SHP77 (cell line): ENCODE results near the gene IL1RAPL2.
"Not testable (repeated sequence)": the region's sequence is repeated elsewhere in the genome, so short reads cannot be mapped to it uniquely, and the experiment has no call there.

Source experiments
- DNase-seq, 2 experiments: peaks; one replicate each; lab custom pipeline; 2025; lab: John Stamatoyannopoulos, UW

The IL1RAPL2 gene

DNA sequence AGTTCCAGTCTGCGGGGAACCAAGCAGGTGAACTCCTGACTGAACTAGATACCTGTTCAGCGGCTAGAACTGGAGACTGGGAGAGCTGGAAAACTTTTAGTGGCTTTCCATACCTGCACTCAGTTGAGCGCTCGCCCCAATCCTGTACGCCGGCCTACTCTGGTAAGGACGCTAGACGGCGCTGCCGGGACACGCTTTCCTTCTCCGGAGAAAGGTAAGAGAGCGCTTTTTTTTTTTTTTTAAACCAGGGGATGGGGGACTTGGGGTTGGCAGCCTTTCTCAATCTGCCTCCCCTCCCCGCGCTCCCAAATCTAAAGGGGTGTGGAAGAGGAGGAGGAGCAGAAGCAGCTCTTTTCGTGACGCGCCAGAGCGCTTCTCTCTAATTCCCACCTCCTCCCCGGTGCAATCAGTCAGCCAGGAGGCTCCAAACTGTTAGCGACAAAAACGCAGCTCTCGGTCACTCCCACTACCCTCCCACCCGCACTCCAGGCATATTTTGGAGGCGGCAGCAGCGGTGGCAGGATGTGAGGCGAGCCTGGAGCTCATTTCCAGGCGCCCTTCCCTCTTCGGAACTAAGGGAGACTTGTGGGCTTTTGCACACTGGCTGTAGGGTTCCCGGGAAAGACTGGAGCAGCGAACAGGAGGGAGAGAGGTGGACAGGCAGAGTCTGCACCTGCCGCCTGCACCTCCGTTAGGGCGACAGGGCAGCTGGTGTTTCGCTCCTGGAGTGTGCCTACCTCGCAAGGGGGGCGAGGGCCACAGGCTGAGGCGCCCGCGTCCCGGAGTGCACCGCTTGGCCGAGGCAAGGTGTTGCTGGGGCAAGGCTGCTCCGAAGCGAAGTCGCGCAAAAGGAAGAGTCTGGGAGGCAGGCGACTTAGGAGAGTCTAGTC, at the start of gene IL1RAPL2:
IL1RAPL2 (plus strand) TSS at position 409 of the 890 bp plus-strand sequence.
- DNase-seq, result no peak

DNA sequence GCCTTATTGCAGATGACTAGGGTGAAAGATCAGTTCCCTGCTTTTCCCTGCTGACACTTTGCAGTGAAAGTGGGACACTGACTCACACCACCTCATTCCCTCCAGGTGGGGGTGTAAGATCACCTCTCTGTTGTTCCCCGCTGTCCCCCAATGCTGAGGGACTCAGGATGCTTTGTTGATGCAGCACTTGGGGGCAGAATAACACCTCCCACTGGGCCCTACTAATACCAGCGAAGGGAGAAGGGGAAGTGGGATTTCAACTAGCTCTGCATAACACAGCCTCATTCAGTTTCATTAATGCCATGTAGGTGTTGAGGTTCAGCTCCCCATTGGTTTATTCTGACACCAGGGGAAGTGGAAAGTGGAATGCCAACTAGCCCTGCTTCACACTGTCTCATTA, 43.6 kb upstream of the IL1RAPL2 start:
- no peak for DNase-seq

DNA sequence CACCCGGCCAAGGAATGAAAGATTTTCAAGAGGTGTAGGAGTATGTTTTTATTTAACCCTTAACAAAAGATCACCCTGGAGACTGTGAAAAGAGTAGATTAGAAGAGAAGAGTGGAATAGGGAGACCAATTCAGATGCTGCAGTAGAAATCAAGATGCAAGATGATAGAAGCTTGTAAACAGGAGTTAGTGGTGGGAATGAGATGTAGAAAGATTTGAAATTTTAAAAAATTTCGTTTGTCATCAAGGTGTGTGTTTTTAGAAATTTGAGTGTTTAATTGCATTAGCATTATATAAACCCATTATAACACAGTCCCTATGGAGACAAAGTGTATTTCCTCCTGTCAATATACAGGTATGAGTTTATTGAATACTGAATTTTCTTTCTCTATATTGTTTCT, 42.1 kb upstream of the IL1RAPL2 start:
- no peak for DNase-seq

DNA sequence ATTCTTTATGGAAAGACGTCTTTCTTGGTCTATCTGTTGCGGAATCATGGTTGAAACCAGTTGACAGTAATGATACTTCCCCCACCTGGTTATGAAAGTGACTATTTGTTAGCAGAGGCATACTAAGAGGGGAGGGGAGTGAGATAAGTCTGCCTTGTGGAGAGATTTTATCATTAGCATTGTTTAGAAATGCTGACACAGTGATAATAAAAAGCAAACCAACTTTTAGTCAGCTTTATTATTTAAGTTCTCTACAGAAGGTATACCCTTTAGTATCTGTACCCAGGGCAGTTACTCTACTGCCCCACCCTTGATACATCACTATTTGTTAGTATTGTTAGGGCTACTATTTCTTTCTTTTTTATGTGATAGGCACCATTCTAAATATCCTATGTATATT, 26.9 kb upstream of the IL1RAPL2 start:
- no peak for DNase-seq

DNA sequence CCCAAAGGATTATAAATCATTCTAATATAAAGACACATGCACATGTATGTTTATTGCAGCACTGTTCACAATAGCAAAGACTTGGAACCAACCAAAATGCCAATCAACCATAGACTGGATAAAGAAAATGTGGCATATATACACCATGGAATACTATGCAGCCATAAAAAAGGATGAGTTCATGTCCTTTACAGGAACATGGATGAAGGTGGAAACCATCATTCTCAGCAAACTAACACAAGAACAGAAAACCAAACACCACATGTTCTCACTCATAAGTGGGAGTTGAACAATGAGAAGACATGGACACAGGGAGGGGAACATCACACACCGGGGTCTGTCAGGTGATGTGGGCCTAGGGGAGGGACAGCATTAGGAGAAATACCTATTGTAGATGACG, 23.6 kb upstream of the IL1RAPL2 start:
- DNase-seq, result not testable (repeated sequence)

DNA sequence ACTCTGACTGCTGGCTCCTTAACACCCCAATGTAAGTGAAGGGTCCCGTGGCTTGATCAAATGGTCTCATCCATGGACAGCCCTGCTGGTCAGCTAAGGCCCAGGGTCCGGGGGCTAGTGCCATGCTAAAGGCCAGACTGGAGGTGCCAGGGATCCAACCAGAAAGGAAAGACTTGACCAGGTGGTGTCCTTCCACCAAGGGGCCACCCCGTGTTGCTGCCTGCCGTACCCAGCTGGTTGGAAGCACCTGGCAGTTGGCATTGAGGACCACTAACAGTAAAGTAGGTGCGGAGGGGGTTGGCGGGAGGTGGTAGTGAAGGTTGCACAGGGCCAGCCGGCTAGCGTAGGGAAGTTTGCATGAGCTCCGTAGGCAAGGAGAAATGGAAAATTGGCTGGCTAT, 1.7 kb upstream of the IL1RAPL2 start:
- no peak for DNase-seq

DNA sequence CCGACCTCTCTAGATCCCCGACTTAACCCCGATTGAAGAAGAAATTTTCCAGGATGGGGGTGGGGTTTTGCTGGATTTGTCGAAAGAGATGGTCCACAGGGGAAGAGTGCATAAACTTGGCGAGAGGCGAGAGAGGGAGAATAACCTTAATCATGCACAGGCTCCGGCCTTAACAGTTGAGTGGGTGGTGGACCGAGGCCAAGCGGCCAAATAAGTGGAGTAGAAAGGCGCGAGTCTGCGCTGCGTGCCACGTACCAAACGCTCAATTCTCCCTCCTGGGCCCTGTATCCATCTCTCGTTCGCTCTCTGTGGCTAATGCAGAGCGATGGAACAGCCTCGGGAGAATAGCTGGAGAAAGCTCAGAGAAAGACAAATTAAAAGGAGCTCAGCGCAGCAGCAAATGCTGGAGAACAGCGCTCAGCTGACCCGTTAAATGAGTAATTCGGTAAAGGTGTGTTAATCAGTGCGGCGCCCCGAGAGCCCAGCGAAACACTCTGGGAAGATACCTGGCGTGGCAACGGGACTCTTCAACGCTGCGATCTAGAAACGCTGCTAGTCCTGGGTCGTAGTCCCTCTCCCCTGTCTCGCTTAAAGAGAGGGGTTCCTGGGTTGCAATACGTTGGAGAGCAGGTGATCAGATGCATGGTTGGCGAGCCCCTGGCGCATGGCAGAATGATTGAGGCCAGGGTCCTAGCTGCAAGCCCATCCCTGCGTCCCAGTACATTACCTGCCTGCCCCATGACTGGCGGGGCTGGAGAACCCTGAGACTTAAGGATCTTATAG, 887 bp upstream of the IL1RAPL2 start:
- no peak for DNase-seq

DNA sequence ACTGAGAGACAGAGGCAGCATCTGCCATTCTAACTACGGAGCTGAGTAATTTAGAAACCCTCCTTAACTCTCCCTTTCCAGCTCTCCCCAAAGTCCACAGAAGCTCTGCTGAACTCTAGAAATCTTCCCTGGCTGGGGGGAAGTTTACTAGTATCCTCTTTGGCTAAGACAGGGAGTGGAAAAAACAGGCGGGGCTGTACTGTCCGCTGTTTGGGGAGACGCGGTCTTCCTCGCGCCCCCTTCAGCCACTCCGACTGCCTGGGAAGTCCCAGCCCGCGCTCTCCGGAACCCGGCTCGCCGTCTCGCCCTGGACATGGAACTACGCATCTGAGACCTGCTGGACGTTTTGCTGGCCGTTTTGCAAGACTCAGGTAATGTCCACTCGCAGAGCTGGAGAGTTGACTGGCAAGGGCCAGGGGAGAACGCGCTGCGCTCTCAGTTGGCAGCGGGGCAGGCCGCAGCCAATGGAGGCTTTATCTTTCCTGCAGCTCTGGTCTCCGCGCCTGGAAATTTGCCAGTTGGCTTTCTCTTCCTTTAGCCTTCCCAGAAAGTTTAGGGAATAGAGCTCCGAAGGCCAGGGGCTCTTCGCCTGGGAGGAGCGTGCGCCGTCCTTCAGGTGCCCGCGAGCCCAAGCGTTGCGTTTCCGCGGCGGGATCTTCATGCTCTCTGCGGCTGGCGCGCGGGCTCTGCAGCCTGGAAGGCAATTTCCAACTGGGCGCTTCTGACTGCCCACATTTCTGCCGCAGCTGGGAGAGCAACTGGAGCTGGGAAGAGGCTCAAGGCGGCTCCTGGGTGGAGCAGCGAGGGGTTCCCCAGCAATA, 892 bp downstream of the IL1RAPL2 start:
- DNase-seq, result no peak

DNA sequence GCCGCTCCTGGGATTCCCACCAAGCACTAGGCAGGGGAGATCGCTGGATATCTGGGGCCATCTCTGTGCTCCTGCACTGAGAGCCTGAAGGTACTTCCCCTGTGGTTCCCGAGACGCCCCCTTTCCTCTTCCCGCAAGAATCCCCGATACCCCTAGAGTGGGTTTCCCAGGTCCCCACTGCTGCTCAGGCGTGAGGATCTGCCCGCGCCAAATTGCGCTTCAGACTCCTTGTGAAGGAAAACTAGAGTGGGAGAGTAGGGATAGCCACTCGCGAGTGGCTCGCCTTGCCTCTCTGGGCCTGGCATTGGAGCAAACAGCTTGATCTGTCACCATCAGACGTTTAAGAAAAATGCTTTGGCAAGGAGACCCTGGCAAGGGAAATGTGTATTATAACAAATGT, 1.5 kb downstream of the IL1RAPL2 start:
- DNase-seq, result no peak

DNA sequence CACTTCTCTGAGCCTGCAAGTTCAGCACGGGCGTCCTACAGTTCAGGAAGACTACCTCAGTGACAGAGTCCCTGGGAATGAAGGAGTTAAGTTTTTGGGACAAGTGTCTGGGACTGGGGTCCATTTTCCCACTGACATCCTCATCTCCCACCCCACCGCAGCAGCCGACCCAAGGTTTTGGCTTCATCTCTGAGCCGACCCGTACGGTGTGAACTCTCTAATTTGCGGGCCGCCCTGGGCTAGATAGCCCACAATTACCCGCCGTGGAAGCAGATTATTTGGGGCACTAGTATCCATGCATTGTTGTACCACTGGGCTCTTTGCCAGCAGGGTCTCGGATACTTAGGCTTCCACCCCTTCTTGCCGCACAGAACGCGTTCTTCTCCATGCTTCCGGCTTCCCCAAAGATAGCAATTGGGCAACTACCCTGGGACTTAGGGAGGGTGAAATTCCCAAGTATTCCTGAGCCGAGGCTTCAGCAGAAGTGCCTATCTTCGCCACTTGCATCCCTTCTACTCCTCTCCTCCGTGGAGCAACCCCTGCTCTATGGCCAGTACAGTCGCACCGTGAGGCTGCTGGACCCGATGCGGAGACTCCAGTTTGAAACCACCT, 2.4 kb downstream of the IL1RAPL2 start:
- DNase-seq, result no peak

DNA sequence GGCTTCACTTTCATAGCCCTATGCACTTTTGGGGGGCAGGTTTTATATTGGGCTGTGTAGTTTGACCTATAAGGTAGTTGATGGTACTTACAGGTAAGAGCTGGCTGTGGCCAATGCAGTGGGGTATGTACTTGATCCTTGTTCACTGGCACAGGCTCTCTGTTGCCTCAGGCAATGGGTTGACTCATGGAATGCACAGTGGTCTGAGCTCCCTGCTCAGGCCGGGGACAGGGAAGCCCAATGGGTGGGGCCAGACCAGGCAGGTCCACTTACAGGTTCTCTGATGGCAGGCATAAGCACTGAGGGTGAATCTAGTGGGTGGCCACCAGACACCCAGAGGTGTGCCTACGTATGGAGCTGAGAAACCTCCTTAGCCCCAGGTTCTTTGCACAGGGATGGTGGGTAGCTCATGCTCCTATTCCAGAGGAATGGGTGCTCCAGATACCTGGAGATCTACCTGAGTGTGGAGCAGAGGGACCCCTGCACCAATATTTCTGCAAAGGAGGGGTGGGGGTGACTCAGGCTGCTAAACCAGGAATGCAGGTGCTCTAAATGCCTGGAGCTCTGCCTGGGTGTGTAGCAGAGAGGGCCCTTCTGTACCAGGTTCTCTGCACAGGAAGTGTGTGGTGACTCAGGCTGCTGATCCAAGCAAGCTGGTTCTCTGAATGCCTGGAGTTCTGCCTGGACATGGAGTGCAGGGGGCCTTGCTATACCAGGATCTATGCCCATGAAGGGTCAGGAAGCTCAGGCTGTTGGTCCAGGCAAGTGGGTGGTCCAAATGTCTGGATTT, 52.3 kb downstream of the IL1RAPL2 start:
- no peak for DNase-seq

DNA sequence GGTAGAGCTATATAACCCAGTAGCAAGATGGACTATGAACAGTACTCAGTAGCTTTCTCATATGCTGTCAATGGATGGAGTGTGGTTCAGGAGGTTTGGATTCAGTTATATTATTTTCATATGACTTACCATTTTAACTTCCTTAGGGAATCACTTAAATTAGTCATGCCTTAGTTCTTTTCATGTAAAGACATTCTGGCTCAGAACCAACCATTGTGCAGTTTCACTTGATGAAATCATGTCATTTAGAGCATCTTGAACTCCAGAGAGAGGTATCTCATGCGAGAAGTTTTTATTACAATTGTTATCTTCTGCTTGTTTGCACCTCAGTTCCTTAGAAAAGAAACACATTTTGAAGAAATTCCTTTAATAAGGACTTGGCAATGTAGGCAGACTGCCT, 55.8 kb downstream of the IL1RAPL2 start:
- no peak for DNase-seq

DNA sequence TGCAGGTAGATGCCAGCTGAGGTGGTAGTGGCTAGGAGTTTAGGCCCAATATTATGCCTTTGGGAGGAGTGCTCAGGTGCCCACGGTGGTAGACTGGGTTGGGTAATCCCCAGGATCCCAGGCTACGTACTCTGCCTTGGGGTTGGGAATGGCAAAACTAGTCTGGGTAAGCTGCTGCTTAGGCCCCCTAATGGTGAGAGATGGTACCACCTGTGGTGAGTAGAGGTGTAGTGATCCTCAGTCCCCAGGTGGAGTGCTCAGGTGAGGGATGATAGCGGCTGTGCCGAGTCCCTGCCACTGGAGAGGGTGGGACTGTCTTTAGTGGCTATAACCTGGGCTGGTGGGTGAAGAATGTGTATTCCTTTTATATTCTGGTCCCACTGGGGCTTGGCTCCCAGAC, 75.2 kb downstream of the IL1RAPL2 start:
- DNase-seq, result no peak

DNA sequence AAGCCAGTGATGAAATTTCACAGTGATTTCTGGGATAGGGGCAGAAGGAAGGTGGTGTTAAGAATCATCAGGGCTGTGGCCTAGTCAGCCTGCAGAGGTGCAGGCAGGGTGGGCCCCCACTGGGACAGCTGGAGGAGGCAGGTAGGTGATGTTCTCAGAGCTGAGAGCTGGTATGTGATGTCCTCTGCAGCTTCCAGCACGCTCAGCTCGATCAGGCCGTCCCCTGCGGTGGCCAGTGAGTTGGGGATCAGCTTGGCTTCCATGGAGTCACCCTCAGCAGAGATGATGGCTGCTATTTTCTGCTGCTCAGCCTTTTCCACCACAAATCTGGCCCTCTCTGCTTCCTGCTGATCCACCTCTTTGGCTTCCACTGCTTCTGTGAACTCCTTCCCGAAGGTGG, 81.1 kb downstream of the IL1RAPL2 start:
- DNase-seq, result no peak

DNA sequence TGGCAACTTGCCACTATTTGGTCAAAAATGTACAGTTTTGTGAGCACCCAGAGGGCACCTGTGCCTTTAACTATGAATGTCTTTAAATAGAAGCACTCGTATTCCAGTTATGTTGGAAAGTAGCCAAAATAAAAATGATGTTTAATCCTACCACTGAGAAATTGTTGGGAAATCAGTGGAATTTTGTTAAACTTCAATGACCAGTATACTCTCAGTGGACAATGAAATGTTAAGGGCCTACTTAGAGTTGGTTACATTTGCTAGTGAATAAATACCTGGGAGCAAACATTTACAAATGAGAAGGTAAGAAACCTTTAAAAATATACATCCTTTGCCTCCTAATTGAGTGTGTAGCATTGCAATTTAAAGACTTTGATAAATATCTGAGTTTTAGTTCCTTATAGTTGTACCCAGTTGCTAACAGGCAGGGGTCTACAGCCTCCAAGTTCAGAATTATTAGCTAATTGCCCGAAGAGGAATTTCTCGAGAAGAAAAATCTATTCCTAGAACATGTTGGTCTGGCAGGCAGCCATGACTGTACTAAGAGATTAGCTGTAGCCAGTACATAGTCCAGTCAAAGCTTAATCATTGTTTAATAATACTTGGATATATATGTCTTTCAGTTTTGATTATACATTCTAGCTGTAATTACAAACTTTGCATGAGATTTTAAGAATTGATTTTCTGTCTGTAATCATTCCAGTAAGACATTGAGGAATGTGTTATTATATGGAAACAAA, 93.2 kb downstream of the IL1RAPL2 start:
- no peak for DNase-seq

DNA sequence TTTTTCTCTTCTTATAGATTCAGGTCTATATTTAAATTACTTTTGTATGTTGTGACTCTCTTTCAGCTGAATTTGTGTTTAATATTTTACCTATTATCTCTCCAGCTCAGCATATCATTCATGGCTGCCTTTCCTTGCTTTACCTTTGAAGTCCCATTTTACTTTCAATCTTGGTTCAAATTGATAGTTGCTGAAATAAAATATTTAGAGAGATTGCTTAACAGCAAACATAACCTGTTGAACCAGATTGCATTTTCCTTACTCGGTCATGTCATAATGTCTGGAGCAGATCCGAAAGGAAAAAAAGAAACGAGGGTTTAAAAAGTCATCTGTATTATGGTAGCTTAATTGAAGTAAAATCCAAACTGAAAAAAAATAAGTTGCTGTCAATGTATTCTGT, 94.1 kb downstream of the IL1RAPL2 start:
- no peak for DNase-seq

DNA sequence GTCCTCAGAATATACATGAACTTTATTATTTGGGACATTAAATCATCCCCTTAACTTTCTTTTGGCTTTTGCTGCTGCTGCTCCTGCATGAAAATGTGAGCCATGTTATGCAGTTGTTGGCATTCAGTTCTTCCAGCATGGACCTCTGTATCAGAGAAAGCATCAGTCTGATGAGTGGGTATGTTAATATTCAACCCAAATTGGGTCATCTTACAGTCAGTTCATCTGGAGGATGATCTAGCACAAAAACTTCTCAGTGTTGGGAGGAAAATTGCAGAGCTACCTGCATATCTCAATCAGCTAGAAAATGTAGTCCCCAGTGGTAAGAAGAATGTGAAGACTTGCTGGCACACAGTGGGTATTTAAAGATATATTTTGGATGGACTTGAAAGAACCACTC, 96.7 kb downstream of the IL1RAPL2 start:
- DNase-seq, result no peak

DNA sequence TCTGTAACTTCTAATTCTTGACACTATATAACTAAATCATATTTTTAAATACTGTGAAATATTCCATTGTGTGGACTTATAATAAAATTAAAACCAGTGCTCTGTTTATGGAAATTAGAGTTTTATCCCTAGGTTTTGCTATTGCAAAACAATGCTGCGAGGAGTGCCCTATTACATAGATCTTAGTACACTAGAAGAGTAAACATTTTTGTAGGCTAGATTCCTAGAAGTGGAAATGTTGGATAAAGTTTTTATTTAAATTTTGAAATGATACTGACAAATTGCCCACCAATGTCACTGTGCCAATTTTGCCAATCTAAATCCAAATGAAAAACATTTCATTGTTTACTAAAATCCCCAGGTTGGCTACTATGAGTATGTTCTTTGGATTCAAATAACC, 99.7 kb downstream of the IL1RAPL2 start:
- no peak for DNase-seq

DNA sequence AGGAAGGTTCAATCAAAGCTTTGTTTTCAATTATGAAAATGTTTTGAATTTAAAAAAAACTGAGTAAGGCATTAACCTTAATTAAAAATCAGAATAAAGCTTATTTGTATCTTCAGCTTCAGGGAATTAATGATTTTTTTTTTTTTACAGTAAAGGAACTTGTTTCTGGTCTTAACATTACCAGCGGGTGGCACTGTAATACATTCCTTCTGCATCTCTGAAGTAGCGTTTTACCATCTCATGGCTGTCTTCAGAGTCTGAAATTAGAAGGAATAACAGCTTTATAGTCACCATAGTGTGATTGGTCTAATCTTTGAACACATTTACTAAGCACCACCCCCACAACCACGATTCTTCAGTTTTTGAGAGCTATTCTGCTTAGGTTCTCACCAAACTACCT, 102.6 kb downstream of the IL1RAPL2 start:
- no peak for DNase-seq

DNA sequence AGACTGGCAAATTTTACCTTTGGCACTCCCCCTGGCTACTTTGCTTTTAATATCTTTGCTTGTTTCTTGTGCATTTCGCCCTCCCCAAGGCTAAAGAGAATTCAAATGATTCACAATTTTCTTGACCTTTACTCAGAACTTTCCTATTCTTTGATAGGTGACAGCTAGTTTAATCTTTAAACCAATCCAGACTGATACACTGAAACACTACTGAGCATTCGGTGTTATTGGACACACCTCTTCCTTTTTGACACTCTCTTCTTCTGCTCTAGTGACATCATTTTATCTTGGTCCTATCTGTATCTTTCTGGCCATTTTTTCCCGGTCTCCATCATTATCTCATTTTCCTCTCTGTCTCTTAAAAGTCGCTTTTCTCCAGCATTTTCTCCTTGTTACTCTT, 103.1 kb downstream of the IL1RAPL2 start:
- DNase-seq, result no peak
